Gastrocnemius medialis (tissue), 4 donors: ENCODE measurements around the gene LRRC4C.

Experiments used
- CTCF ChIP-seq, 5 experiments: fragments of 450-650 bp in 3 of 5; fragments of 200-600 bp in 2 of 5; sonication (generic) in 2 of 5; IDR thresholded peaks in 4 of 5; conservative IDR thresholded peaks in 1 of 5; 1 replicate in 4 of 5; 2 replicates in 1 of 5; pipeline ENCODE4 v1.5.1; 2016 to 2019; ENCODE audit warnings: antibody characterized with exemption in 5 of 5, mild to moderate bottlenecking in 3 of 5, moderate library complexity in 3 of 5
- POLR2A ChIP-seq, 2 donors: fragments of 450-650 bp; IDR thresholded peaks; one replicate each; pipeline ENCODE4 v1.6.1; 2017; ENCODE audit warnings: antibody characterized with exemption in 2 of 2, mild to moderate bottlenecking in 2 of 2, moderate library complexity in 2 of 2

- TF ChIP-seq CTCF (IDR thresholded peaks at IDR 0.05 in 4 of 5, conservative IDR thresholded peaks at IDR 0.05 in 1 of 5) (no peak), POLR2A (IDR thresholded peaks at IDR 0.05) (no peak)
Measured at GRCh38 chr11:40246983-40247382, 1212.5 kb downstream of the LRRC4C start.
